Glutamatergic neuron (in vitro differentiated cells): Measurements from ENCODE around the gene MMP17. TPM values are rescaled to one million over a fixed set of nuclear protein-coding genes. Genes with fewer than 3 reads are reported as not detected.

Experiments used
- DNase-seq: peaks from one replicate; pipeline ENCODE4 v3.0.0; 2022
- H3K27ac Mint-ChIP-seq: one replicate; pipeline ENCODE4 v1.8.0; 2020; ENCODE audit warnings: mild to moderate bottlenecking, mixed read lengths, inconsistent platforms; ENCODE audit not compliant: unreplicated experiment
- H3K27me3 Mint-ChIP-seq: one replicate; pipeline ENCODE4 v1.8.0; 2020; ENCODE audit warnings: mild to moderate bottlenecking, moderate library complexity, mixed read lengths, inconsistent platforms; ENCODE audit not compliant: unreplicated experiment
- H3K36me3 Mint-ChIP-seq: one replicate; pipeline ENCODE4 v1.8.0; 2020; ENCODE audit warnings: mild to moderate bottlenecking, mixed read lengths, inconsistent platforms; ENCODE audit not compliant: unreplicated experiment
- H3K4me1 Mint-ChIP-seq: one replicate; pipeline ENCODE4 v1.8.0; 2020; ENCODE audit warnings: mild to moderate bottlenecking, low read depth, mixed read lengths, inconsistent platforms; ENCODE audit not compliant: unreplicated experiment
- H3K4me3 Mint-ChIP-seq: one replicate; pipeline ENCODE4 v1.8.0; 2020; ENCODE audit warnings: mild to moderate bottlenecking, mixed read lengths, inconsistent platforms; ENCODE audit not compliant: unreplicated experiment
- H3K9me3 Mint-ChIP-seq: one replicate; pipeline ENCODE4 v1.8.0; 2020; ENCODE audit warnings: mild to moderate bottlenecking, moderate library complexity, mixed read lengths, inconsistent platforms; ENCODE audit not compliant: unreplicated experiment
- CTCF ChIP-seq: fragments of 200-600 bp; sonication (generic); IDR thresholded peaks from one replicate; pipeline ENCODE4 v1.5.0; 2021; ENCODE audit not compliant: partially characterized antibody, unreplicated experiment
- total RNA-seq: library from RNA; stranded (reverse); fragmentation: NEBNext Ultra II Directional; extraction: Animal tissue kit (Norgen Biotek cat#: 25700); gene quantifications from one replicate; pipeline ENCODE4 v1.2.1, GENCODE V29; 2021; ENCODE audit not compliant: unreplicated experiment

The MMP17 gene
- total RNA-seq, 1 donor from 2014 or later = 65.8 TPM

DNA sequence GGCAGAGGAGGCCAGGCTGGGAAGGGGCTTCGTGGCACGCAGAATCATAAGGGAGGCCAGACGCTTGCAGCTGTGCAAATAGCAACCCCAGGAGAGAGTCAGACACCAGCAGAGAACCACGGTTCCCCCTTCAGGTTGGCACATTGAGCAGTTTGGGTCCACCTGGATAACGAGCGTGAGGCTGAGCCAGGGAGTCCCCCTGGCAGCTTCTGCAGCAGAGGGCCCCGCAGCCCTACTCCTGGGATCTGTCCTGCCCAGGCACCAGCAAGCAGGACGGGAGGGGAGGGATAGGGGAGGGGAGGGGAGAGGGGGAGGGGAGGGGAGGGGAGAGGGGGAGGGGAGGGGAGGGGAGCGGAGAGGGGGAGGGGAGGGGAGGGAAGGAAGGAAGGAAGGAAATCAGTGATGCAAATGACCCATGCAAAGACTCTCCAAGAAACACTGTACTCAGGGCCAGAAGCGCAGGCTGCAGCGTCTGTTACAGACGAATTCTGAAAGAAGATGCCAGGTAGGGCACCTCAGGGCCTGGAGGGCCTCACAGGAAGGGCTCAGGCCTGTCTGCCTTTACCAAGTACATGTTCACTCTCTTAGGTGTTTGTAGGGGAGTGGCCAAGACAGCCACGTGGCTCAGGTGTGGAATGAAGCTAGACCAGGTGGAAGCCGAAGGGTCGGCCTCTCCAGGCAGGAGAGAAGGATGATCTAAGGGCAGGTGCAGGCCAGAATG lies 32.3 kb upstream of the MMP17 start:
- DNase-seq = no peak
- no peak overlapping the region for H3K4me3 Mint-ChIP-seq
- peaks cover 3% of the 10 kb centered on the region for H3K9me3 Mint-ChIP-seq
- H3K27ac Mint-ChIP-seq = no peak overlapping the region
- TF ChIP-seq CTCF = no peak
- H3K27me3 Mint-ChIP-seq = peaks cover 5% of the 10 kb centered on the region
- peaks cover 4% of the 10 kb centered on the region for H3K4me1 Mint-ChIP-seq
- peaks cover 4% of the 10 kb centered on the region for H3K36me3 Mint-ChIP-seq

DNA sequence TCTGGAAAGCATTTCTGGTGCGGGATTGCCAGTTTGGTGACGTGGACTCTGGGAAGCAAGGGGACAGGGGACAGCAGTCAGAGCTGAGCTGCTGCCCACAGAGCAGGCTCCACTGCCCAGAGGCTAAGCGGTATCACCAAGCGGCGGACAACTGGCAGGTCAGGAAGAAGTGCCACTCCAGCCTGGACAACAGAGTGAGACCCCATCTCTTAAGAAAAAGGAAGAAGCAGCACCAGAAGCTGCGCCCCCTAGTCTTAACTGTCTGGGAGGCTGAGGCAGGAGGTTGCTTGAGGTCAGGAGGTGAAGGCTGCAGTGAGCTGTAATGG lies 31.8 kb upstream of the MMP17 start:
- DNase-seq = no peak
- H3K4me1 Mint-ChIP-seq = peaks cover 4% of the 10 kb centered on the region
- H3K27ac Mint-ChIP-seq = no peak overlapping the region
- peaks cover 4% of the 10 kb centered on the region for H3K36me3 Mint-ChIP-seq
- peaks cover 3% of the 10 kb centered on the region for H3K9me3 Mint-ChIP-seq
- H3K27me3 Mint-ChIP-seq = peaks cover 5% of the 10 kb centered on the region
- H3K4me3 Mint-ChIP-seq = no peak overlapping the region
- TF ChIP-seq CTCF = no peak

DNA sequence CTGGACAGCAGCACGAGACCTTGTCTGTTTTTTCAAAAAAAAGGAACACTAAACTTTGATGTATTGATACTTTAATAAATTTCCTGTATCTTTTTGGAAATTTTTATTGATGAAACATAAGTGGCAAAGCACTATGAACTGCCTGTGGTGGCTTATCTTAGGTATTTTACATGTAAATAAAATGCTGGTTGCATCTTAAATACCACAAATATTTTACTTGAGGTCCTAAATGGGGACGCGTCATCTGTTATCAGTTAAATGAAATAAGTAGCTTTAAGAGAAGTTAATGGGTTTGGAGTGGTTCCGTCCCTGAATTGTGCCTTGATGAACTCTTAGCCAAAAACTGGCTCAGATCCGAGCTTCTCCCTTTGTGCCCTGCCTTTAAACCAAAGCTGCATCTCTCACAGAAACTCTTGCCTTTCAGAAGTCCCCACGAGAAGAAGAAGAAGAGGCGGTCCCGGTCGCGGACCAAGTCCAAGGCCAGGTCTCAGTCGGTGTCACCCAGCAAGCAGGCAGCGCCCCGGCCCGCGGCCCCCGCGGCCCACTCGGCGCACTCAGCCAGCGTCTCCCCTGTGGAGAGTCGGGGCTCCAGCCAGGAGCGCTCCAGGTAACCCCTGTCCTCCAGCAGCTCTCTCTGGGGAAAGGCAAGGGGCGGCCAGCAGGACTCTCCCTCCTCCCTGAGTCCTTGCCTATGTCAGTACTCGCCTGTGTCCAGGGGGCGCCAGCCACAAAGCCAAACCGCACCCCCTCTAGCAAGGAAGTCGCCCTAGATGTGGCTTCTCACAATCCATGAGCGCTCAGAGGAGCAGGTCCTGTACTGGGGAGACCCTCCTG lies 31.2 kb upstream of the MMP17 start:
- TF ChIP-seq CTCF = no peak
- H3K4me3 Mint-ChIP-seq = no peak overlapping the region
- peaks cover 4% of the 10 kb centered on the region for H3K36me3 Mint-ChIP-seq
- no peak overlapping the region for H3K27ac Mint-ChIP-seq
- peaks cover 4% of the 10 kb centered on the region for H3K4me1 Mint-ChIP-seq
- DNase-seq = no peak
- peaks cover 3% of the 10 kb centered on the region for H3K9me3 Mint-ChIP-seq
- H3K27me3 Mint-ChIP-seq = peaks cover 5% of the 10 kb centered on the region

- peaks cover 4% of the 10 kb centered on the region for H3K36me3 Mint-ChIP-seq
These were observed 30.6 kb upstream of the MMP17 start for GRCh38 chr12:131797588-131797934.

More at GRCh38 chr12:131797588-131797934, 30.6 kb upstream of the MMP17 start:
- H3K27ac Mint-ChIP-seq = no peak overlapping the region
- H3K4me3 Mint-ChIP-seq = no peak overlapping the region
- H3K27me3 Mint-ChIP-seq = peaks cover 5% of the 10 kb centered on the region
- TF ChIP-seq CTCF = no peak
- DNase-seq = no peak
- H3K9me3 Mint-ChIP-seq = peaks cover 3% of the 10 kb centered on the region
- peaks cover 4% of the 10 kb centered on the region for H3K4me1 Mint-ChIP-seq
